A204.1 (cell line): Measurements from ENCODE around the gene CTLA4.
"Not testable (repeated sequence)": the region's sequence is repeated elsewhere in the genome, so short reads cannot be mapped to it uniquely, and the experiment has no call there.

Experiments
- FAIRE-seq: peaks from 2 replicates; lab custom pipeline; 2012; peaks lifted over from hg19 to GRCh38; lab: Jason Lieb, UNC

CTLA4 gene

GRCh38 chr2:203858176-203858575, 9.4 kb upstream of the CTLA4 start:
- no peak for FAIRE-seq

- FAIRE-seq = no peak
Measured at GRCh38 chr2:203859030-203859789, 8.4 kb upstream of the CTLA4 start.

- FAIRE-seq = no peak
Measured at GRCh38 chr2:203861197-203861596, 6.4 kb upstream of the CTLA4 start.

GRCh38 chr2:203861607-203862006, 6.0 kb upstream of the CTLA4 start:
- FAIRE-seq = no peak

GRCh38 chr2:203869223-203870042, 1.9 kb downstream of the CTLA4 start:
- FAIRE-seq = no peak

GRCh38 chr2:203870481-203870880, 2.9 kb downstream of the CTLA4 start:
- FAIRE-seq = no peak

GRCh38 chr2:203870941-203871340, 3.4 kb downstream of the CTLA4 start:
- no peak for FAIRE-seq

GRCh38 chr2:203871371-203871983, 3.9 kb downstream of the CTLA4 start:
- no peak for FAIRE-seq

GRCh38 chr2:203873461-203873860, 5.9 kb downstream of the CTLA4 start:
- FAIRE-seq = no peak

GRCh38 chr2:203873921-203874631, 6.5 kb downstream of the CTLA4 start:
- no peak for FAIRE-seq

GRCh38 chr2:203875471-203875870, 7.9 kb downstream of the CTLA4 start:
- FAIRE-seq = no peak

GRCh38 chr2:203876328-203876727, 8.8 kb downstream of the CTLA4 start:
- FAIRE-seq = no peak

- no peak for FAIRE-seq
Measured at GRCh38 chr2:203878063-203878462, 10.5 kb downstream of the CTLA4 start.

GRCh38 chr2:203880557-203881125, 13.1 kb downstream of the CTLA4 start:
- no peak for FAIRE-seq

GRCh38 chr2:203881185-203881584, 13.6 kb downstream of the CTLA4 start:
- FAIRE-seq = not testable (repeated sequence)

- no peak for FAIRE-seq
Measured at GRCh38 chr2:203882551-203882950, 15.0 kb downstream of the CTLA4 start.

- FAIRE-seq = no peak
Measured at GRCh38 chr2:203886661-203887151, 19.1 kb downstream of the CTLA4 start.

- no peak for FAIRE-seq
Measured at GRCh38 chr2:203887677-203888076, 20.1 kb downstream of the CTLA4 start.

- FAIRE-seq = no peak
Measured at GRCh38 chr2:203889542-203889941, 22.0 kb downstream of the CTLA4 start.

GRCh38 chr2:203889944-203890343, 22.4 kb downstream of the CTLA4 start:
- no peak for FAIRE-seq

- no peak for FAIRE-seq
Measured at GRCh38 chr2:203890733-203891132, 23.2 kb downstream of the CTLA4 start.

- no peak for FAIRE-seq
Measured at GRCh38 chr2:203891474-203891873, 23.9 kb downstream of the CTLA4 start.
